Peyer's patch (tissue), 4 donors: ENCODE results near the gene CLDN16. TPM values are rescaled to one million over a fixed set of nuclear protein-coding genes. Genes with fewer than 3 reads are reported as not detected.

ENCODE experiments used
- DNase-seq, 3 donors: peaks; one replicate each; pipeline ENCODE4 v3.0.0-alpha.2; 2017 to 2019
- H3K27ac ChIP-seq, 4 donors: fragments of 200-600 bp; sonication (generic); one replicate each; pipeline ENCODE4 v1.5.1; 2016 to 2019
- H3K27me3 ChIP-seq, 2 donors: fragments of 200-600 bp; sonication (generic); one replicate each; pipeline ENCODE4 v1.5.1; 2019
- H3K36me3 ChIP-seq, 3 donors: fragments of 200-600 bp; sonication (generic); one replicate each; pipeline ENCODE4 v1.5.1; 2016 to 2019
- H3K4me1 ChIP-seq, 4 donors: fragments of 200-600 bp; sonication (generic); one replicate each; pipeline ENCODE4 v1.5.1; 2016 to 2019
- H3K4me3 ChIP-seq, 4 donors: fragments of 200-600 bp; sonication (generic); 1 replicate in 3 of 4; 2 replicates in 1 of 4; pipeline ENCODE4 v1.5.1; 2016 to 2019; ENCODE audit warnings: mild to moderate bottlenecking in 1 of 4
- H3K9me3 ChIP-seq, 4 donors: fragments of 200-600 bp; sonication (generic); one replicate each; pipeline ENCODE4 v1.5.1; 2016 to 2019; ENCODE audit warnings: mild to moderate bottlenecking in 1 of 4
- POLR2A ChIP-seq, 2 donors: fragments of 450-650 bp; IDR thresholded peaks; one replicate each; pipeline ENCODE4 v1.5.1; 2017; ENCODE audit warnings: antibody characterized with exemption in 2 of 2, mild to moderate bottlenecking in 2 of 2, moderate library complexity in 2 of 2
- total RNA-seq, 4 donors: library from RNA; depleted of rRNA; stranded (reverse); fragments of >200 nt; gene quantifications; one replicate each; pipeline ENCODE4 v1.1.0, GENCODE V29; 2016
- TF ChIP-seq, protein P1 (sequence below), 6 experiments: fragments of 450-650 bp in 4 of 6; fragments of 200-600 bp in 2 of 6; sonication (generic) in 1 of 6; IDR thresholded peaks; one replicate each; pipeline ENCODE4 v1.5.1; 2017 to 2019; ENCODE audit warnings: antibody characterized with exemption in 6 of 6, mild to moderate bottlenecking in 3 of 6, moderate library complexity in 1 of 6

CLDN16 gene
- total RNA-seq, 4 donors from 2014 or later: not detected

GRCh38 chr3:190381441-190381840, 6.5 kb upstream of the CLDN16 start:
- Histone ChIP-seq H3K4me3 (no peak overlapping the region), H3K27ac (no peak overlapping the region), H3K36me3 (no peaks in the 10 kb centered on the region), H3K4me1 (no peaks in the 10 kb centered on the region), H3K9me3 (no peaks in the 10 kb centered on the region), H3K27me3 (no peaks in the 10 kb centered on the region)
- TF ChIP-seq POLR2A (IDR thresholded peaks at IDR 0.05): no peak
- TF ChIP-seq, protein P1, sequence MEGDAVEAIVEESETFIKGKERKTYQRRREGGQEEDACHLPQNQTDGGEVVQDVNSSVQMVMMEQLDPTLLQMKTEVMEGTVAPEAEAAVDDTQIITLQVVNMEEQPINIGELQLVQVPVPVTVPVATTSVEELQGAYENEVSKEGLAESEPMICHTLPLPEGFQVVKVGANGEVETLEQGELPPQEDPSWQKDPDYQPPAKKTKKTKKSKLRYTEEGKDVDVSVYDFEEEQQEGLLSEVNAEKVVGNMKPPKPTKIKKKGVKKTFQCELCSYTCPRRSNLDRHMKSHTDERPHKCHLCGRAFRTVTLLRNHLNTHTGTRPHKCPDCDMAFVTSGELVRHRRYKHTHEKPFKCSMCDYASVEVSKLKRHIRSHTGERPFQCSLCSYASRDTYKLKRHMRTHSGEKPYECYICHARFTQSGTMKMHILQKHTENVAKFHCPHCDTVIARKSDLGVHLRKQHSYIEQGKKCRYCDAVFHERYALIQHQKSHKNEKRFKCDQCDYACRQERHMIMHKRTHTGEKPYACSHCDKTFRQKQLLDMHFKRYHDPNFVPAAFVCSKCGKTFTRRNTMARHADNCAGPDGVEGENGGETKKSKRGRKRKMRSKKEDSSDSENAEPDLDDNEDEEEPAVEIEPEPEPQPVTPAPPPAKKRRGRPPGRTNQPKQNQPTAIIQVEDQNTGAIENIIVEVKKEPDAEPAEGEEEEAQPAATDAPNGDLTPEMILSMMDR (IDR thresholded peaks at IDR 0.05): no peak
- no peak for DNase-seq

GRCh38 chr3:190382082-190382481, 5.9 kb upstream of the CLDN16 start:
- no peak overlapping the region for H3K27ac ChIP-seq
- H3K9me3 ChIP-seq: no peaks in the 10 kb centered on the region
- no peak for TF ChIP-seq POLR2A (IDR thresholded peaks at IDR 0.05)
- TF ChIP-seq, protein P1 (IDR thresholded peaks at IDR 0.05): no peak

DNA sequence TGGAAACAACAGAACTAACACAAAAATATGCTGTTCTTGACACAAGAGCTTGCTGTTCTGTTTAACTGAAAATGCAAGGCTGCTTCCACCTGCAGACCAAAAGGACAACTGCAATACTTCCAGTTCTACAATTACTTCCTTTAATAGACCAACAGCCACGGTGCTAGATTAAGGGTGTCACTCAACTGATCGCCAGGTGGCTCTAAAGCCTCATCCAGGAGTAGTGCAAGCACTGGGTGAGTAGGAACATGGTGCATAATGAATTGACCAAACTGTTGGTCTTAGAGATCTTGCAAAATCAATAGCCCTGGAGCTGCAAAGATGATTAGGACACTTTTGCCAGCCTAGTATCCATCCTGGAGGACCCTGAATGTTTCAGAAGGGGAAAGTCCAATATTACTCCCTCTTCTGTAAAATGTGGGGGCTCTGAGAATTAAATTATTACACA, 3.6 kb upstream of the CLDN16 start:
- TF ChIP-seq, protein P1 (IDR thresholded peaks at IDR 0.05): peak in 4 of 6 experiments; percentile 21 to 68 (median 58)
- TF ChIP-seq POLR2A (IDR thresholded peaks at IDR 0.05): no peak
- no peak overlapping the region for H3K27ac ChIP-seq
- H3K4me3 ChIP-seq: no peak overlapping the region
- no peaks in the 10 kb centered on the region for H3K4me1 ChIP-seq
- H3K36me3 ChIP-seq: no peaks in the 10 kb centered on the region
- no peaks in the 10 kb centered on the region for H3K27me3 ChIP-seq
- H3K9me3 ChIP-seq: no peaks in the 10 kb centered on the region
- peak in 1 of 3 donors; percentile 47 for DNase-seq

More at GRCh38 chr3:190382082-190382481, 5.9 kb upstream of the CLDN16 start:
- no peak for DNase-seq
- no peak overlapping the region for H3K4me3 ChIP-seq
- H3K4me1 ChIP-seq: no peaks in the 10 kb centered on the region
- no peaks in the 10 kb centered on the region for H3K27me3 ChIP-seq
- no peaks in the 10 kb centered on the region for H3K36me3 ChIP-seq

- Histone ChIP-seq H3K4me1 (no peaks in the 10 kb centered on the region), H3K4me3 (no peak overlapping the region), H3K36me3 (no peaks in the 10 kb centered on the region), H3K27ac (no peak overlapping the region), H3K9me3 (no peaks in the 10 kb centered on the region), H3K27me3 (no peaks in the 10 kb centered on the region)
- TF ChIP-seq, protein P1 (IDR thresholded peaks at IDR 0.05): no peak
- no peak for TF ChIP-seq POLR2A (IDR thresholded peaks at IDR 0.05)
- no peak for DNase-seq
Observed at GRCh38 chr3:190385731-190386688, 2.0 kb upstream of the CLDN16 start.

GRCh38 chr3:190388703-190389102, 740 bp downstream of the CLDN16 start:
- DNase-seq: no peak
- Histone ChIP-seq H3K4me1 (no peaks in the 10 kb centered on the region), H3K36me3 (no peaks in the 10 kb centered on the region), H3K9me3 (no peaks in the 10 kb centered on the region), H3K27me3 (no peaks in the 10 kb centered on the region), H3K4me3 (no peak overlapping the region), H3K27ac (no peak overlapping the region)
- TF ChIP-seq POLR2A (IDR thresholded peaks at IDR 0.05): no peak
- TF ChIP-seq, protein P1 (IDR thresholded peaks at IDR 0.05): no peak
